MM.1S (cell line): Measurements from ENCODE around the gene CYP24A1.

Experiments
- CTCF ChIP-seq: fragments of 300-600 bp; sonication (generic); IDR thresholded peaks from 2 replicates; pipeline ENCODE4 v1.5.1; 2016; ENCODE audit warnings: antibody characterized with exemption, low read length, mixed read lengths
- EZH2 ChIP-seq: fragments of 300-600 bp; sonication (generic); optimal IDR thresholded peaks from 2 replicates; pipeline ENCODE3; 2017; ENCODE audit warnings: low read depth, mild to moderate bottlenecking, antibody characterized with exemption, low read length, mixed read lengths

- TF ChIP-seq CTCF (no peak), EZH2 (no peak)
Measured at GRCh38 chr20:54199283-54199682, 25.5 kb upstream of the CYP24A1 start.
